ENCODE measurements around the gene APOE. TPM values are rescaled to one million over a fixed set of nuclear protein-coding genes. Genes with fewer than 3 reads are reported as not detected.

Gene APOE
- total and polyA plus RNA-seq, 2 of the 13 experiments (the other 11 are each of a cell fraction or from before 2014, with no cell fraction given), result 1,328 to 1,470 TPM

DNA sequence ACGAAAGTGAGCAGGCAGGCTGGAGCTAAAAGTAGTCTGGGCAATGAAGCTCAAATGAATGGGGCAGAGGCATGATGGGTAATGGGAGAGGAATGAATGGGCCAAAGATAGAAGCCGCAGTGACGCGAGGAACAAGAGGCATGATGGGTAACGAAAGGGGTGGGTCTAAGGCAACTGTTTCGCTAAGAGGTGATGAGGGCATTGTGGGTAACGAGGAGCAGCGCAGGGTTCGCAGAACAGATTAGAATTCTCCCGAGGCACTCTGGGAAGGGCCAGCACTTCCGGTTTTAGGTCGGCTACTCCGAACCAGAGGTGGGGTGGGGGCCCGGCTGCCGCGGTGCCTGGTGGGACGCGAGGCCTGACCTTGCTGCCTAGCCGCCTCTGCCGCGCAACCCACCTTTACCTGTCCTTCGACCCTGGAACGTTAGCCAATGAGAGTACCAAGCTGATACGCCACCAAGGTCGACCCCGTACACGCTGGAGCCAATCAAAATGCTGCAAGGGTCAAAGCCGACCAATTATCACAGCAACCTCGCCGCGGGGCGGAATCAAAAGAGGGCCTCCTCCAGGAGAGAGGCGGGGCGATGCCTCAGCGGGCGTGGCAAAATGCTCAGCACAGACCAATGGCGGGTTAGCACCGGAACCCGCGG lies 15.1 kb upstream of the APOE start (continued):
- TF ChIP-seq, protein P1, sequence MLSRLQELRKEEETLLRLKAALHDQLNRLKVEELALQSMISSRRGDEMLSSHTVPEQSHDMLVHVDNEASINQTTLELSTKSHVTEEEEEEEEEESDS (CRISPR knock-in tag; IDR thresholded peaks at IDR 0.05; ENCODE audit: borderline replicate concordance), result no peak
- TF ChIP-seq, protein P2, sequence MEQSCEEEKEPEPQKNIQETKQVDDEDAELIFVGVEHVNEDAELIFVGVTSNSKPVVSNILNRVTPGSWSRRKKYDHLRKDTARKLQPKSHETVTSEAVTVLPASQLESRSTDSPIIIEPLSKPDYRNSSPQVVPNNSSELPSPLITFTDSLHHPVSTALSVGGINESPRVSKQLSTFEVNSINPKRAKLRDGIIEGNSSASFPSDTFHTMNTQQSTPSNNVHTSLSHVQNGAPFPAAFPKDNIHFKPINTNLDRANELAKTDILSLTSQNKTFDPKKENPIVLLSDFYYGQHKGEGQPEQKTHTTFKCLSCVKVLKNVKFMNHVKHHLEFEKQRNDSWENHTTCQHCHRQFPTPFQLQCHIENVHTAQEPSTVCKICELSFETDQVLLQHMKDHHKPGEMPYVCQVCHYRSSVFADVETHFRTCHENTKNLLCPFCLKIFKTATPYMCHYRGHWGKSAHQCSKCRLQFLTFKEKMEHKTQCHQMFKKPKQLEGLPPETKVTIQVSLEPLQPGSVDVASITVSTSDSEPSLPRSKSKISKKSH (CRISPR knock-in tag; IDR thresholded peaks at IDR 0.05; ENCODE audit: borderline replicate concordance), result no peak; the same call in 1 of the 2 replicates
- TF ChIP-seq KLF15 (CRISPR knock-in tag; IDR thresholded peaks at IDR 0.05; ENCODE audit: borderline replicate concordance) (no peak), DMAP1 (CRISPR knock-in tag; IDR thresholded peaks at IDR 0.05) (no peak; the same call in 1 of the 2 replicates), LCORL (IDR thresholded peaks at IDR 0.05) (no peak), LCORL (CRISPR knock-in tag; IDR thresholded peaks at IDR 0.05) (no peak), TCF7 (IDR thresholded peaks at IDR 0.05; ENCODE audit: low read depth) (no peak), ZNF136 (CRISPR knock-in tag; IDR thresholded peaks at IDR 0.05; ENCODE audit: low read depth) (0 out of 2 replicates have a peak, but pooled peaks have one; percentile 61), SMARCE1 (IDR thresholded peaks at IDR 0.05; ENCODE audit: borderline replicate concordance) (no peak), CBX5 (CRISPR knock-in tag; IDR thresholded peaks at IDR 0.05; ENCODE audit: borderline replicate concordance) (0 out of 2 replicates have a peak, but pooled peaks have one; percentile 42), PITX1 (CRISPR knock-in tag; IDR thresholded peaks at IDR 0.05) (no peak; the same call in 1 of the 2 replicates), DNMT3B (CRISPR knock-in tag; conservative IDR thresholded peaks at IDR 0.05) (no peak), GABPB1 (CRISPR knock-in tag; IDR thresholded peaks at IDR 0.05) (peak; percentile 93)
- TF ChIP-seq, protein P3, sequence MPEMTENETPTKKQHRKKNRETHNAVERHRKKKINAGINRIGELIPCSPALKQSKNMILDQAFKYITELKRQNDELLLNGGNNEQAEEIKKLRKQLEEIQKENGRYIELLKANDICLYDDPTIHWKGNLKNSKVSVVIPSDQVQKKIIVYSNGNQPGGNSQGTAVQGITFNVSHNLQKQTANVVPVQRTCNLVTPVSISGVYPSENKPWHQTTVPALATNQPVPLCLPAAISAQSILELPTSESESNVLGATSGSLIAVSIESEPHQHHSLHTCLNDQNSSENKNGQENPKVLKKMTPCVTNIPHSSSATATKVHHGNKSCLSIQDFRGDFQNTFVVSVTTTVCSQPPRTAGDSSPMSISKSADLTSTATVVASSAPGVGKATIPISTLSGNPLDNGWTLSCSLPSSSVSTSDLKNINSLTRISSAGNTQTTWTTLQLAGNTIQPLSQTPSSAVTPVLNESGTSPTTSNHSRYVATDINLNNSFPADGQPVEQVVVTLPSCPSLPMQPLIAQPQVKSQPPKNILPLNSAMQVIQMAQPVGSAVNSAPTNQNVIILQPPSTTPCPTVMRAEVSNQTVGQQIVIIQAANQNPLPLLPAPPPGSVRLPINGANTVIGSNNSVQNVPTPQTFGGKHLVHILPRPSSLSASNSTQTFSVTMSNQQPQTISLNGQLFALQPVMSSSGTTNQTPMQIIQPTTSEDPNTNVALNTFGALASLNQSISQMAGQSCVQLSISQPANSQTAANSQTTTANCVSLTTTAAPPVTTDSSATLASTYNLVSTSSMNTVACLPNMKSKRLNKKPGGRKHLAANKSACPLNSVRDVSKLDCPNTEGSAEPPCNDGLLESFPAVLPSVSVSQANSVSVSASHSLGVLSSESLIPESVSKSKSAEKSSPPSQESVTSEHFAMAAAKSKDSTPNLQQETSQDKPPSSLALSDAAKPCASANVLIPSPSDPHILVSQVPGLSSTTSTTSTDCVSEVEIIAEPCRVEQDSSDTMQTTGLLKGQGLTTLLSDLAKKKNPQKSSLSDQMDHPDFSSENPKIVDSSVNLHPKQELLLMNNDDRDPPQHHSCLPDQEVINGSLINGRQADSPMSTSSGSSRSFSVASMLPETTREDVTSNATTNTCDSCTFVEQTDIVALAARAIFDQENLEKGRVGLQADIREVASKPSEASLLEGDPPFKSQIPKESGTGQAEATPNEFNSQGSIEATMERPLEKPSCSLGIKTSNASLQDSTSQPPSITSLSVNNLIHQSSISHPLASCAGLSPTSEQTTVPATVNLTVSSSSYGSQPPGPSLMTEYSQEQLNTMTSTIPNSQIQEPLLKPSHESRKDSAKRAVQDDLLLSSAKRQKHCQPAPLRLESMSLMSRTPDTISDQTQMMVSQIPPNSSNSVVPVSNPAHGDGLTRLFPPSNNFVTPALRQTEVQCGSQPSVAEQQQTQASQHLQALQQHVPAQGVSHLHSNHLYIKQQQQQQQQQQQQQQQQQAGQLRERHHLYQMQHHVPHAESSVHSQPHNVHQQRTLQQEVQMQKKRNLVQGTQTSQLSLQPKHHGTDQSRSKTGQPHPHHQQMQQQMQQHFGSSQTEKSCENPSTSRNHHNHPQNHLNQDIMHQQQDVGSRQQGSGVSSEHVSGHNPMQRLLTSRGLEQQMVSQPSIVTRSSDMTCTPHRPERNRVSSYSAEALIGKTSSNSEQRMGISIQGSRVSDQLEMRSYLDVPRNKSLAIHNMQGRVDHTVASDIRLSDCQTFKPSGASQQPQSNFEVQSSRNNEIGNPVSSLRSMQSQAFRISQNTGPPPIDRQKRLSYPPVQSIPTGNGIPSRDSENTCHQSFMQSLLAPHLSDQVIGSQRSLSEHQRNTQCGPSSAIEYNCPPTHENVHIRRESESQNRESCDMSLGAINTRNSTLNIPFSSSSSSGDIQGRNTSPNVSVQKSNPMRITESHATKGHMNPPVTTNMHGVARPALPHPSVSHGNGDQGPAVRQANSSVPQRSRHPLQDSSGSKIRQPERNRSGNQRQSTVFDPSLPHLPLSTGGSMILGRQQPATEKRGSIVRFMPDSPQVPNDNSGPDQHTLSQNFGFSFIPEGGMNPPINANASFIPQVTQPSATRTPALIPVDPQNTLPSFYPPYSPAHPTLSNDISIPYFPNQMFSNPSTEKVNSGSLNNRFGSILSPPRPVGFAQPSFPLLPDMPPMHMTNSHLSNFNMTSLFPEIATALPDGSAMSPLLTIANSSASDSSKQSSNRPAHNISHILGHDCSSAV (CRISPR knock-in tag; IDR thresholded peaks at IDR 0.05; ENCODE audit: borderline replicate concordance), result no peak
- TF ChIP-seq, protein P4, sequence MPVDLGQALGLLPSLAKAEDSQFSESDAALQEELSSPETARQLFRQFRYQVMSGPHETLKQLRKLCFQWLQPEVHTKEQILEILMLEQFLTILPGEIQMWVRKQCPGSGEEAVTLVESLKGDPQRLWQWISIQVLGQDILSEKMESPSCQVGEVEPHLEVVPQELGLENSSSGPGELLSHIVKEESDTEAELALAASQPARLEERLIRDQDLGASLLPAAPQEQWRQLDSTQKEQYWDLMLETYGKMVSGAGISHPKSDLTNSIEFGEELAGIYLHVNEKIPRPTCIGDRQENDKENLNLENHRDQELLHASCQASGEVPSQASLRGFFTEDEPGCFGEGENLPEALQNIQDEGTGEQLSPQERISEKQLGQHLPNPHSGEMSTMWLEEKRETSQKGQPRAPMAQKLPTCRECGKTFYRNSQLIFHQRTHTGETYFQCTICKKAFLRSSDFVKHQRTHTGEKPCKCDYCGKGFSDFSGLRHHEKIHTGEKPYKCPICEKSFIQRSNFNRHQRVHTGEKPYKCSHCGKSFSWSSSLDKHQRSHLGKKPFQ (CRISPR knock-in tag; IDR thresholded peaks at IDR 0.05; ENCODE audit: insufficient replicate concordance), result no peak
- TF ChIP-seq, protein P5, sequence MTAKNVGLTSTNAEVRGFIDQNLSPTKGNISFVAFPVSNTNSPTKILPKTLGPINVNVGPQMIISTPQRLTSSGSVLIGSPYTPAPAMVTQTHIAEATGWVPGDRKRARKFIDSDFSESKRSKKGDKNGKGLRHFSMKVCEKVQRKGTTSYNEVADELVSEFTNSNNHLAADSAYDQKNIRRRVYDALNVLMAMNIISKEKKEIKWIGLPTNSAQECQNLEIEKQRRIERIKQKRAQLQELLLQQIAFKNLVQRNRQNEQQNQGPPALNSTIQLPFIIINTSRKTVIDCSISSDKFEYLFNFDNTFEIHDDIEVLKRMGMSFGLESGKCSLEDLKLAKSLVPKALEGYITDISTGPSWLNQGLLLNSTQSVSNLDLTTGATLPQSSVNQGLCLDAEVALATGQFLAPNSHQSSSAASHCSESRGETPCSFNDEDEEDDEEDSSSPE (CRISPR knock-in tag; IDR thresholded peaks at IDR 0.05), result peak; percentile 58; the same call in 1 of the 2 replicates

Measured in HepG2 (cell line).